Effector memory CD4-positive, alpha-beta T cell (primary cell): Measurements from ENCODE around the gene CARNS1.

Experiments
- DNase-seq, 3 donors: peaks; one replicate each; pipeline ENCODE4 v3.0.0-alpha.2; 2020
- H3K27ac ChIP-seq: 2 replicates; pipeline ENCODE4 v1.7.0; 2013; ENCODE audit warnings: mild to moderate bottlenecking, low read length, moderate library complexity; ENCODE audit not compliant: insufficient read depth, poor library complexity, severe bottlenecking
- H3K27me3 ChIP-seq: replicated peaks from 2 replicates; pipeline ENCODE4 v1.7.0; 2013; ENCODE audit warnings: mild to moderate bottlenecking, low read length; ENCODE audit not compliant: insufficient read depth, control insufficient read depth, poor library complexity, severe bottlenecking
- H3K36me3 ChIP-seq: 2 replicates; pipeline ENCODE4 v1.7.0; 2013; ENCODE audit warnings: mild to moderate bottlenecking, low read length, moderate library complexity; ENCODE audit not compliant: control insufficient read depth, insufficient read depth
- H3K4me1 ChIP-seq: 2 replicates; pipeline ENCODE4 v1.7.0; 2013; ENCODE audit warnings: low read length, mild to moderate bottlenecking; ENCODE audit not compliant: control insufficient read depth, insufficient read depth, poor library complexity, severe bottlenecking
- H3K4me3 ChIP-seq: 2 replicates; pipeline ENCODE4 v1.7.0; 2013; ENCODE audit warnings: low read length, low read depth, mild to moderate bottlenecking; ENCODE audit not compliant: insufficient read depth, poor library complexity, severe bottlenecking
- H3K9me3 ChIP-seq: 2 replicates; pipeline ENCODE4 v1.7.0; 2013; ENCODE audit warnings: mild to moderate bottlenecking, low read length, moderate library complexity; ENCODE audit not compliant: control insufficient read depth

Gene CARNS1

DNA sequence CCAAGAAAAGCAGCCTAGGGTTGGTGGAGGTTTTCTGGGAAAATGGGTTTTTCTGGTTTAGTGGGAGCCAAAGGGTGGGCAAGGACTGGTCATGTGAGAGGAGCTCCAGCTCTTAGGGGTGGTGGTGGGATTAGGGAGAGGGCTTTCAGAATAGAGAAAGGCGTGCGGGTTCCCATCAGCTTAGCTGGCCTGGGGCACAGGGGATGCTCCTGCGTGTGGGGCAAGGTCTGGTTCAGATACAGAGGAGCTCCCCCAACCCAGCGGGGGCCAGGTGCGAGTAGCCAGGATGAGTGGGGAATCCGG is 52.9 kb downstream of the CARNS1 start:
- peaks cover 42% of the 10 kb centered on the region for H3K4me1 ChIP-seq
- H3K9me3 ChIP-seq = no peaks in the 10 kb centered on the region
- H3K27ac ChIP-seq = peak overlapping the region; percentile 84
- H3K36me3 ChIP-seq = no peaks in the 10 kb centered on the region
- no peak for DNase-seq
- peak overlapping the region; percentile 75 for H3K4me3 ChIP-seq
- H3K27me3 ChIP-seq = no peaks in the 10 kb centered on the region

DNA sequence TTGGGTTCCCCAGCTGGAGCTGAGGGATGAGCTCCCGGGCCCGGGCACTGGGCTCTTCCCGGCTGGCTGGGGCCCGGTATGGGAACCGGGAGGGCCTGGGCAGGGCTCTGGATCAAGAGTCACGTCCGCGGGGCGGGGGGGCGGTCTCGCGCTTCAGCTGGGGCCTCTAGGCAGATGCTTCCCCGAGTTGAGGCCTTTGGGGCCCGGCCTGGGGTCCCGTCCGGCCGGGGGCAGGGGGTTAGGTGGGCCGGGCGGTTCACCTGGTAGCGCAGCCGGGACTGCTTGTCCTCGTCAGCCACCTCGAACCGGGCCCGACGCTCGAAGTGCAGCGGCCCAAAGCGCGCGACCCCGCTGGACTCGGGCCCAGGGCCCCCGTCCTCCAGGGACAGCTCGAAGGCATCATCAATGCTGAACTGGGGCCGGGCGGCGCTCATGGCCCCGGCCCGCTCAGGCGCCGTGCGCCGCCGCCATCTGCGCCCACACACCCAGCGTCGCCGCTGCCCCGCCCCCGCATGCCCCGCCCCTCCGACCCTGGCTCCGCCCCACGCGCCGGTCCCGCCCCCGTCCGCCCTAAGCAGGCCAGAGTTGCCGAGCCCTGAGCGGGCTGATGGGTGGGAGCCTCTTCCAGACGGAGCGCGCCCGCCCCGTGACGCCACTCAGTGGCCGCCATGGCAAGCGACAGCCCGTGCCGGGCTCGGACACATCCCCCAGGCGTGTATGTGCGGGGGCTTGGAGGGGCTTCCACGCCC is 53.5 kb downstream of the CARNS1 start, which contains the start of gene TMEM134:
Gene TMEM134 (minus strand): TSS at position 493 of the 749 bp plus-strand sequence. CDS start 59 bp downstream, at position 434.
- Histone ChIP-seq H3K27ac (peak within 1 kb of the TSS; percentile 84), H3K4me1 (peaks cover 39% of the 10 kb centered on the region), H3K4me3 (peak within 1 kb of the TSS; percentile 75), H3K9me3 (no peaks in the 10 kb centered on the region), H3K27me3 (no peaks in the 10 kb centered on the region), H3K36me3 (no peaks in the 10 kb centered on the region)
- DNase-seq = peak; percentile 85 to 89 (median 86)

DNA sequence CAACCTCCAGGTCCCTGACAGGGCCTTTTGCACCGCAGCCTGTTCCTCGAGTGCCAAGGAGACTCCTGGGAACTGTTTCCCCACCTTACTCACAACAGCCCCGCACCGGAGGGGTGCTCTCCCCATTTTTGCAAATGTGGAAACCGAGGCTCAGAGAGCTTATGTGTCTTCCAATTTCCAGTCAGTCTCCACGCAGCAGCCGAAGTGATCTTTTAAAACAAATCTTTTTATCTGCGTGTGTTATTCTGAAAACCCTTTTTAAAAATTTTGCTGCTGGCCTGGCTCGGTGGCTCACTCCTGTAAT is 54.0 kb downstream of the CARNS1 start:
- Histone ChIP-seq H3K4me1 (peaks cover 34% of the 10 kb centered on the region), H3K36me3 (no peaks in the 10 kb centered on the region), H3K27me3 (no peaks in the 10 kb centered on the region), H3K4me3 (peak overlapping the region; percentile 75), H3K9me3 (no peaks in the 10 kb centered on the region), H3K27ac (peak overlapping the region; percentile 79)
- no peak for DNase-seq

DNA sequence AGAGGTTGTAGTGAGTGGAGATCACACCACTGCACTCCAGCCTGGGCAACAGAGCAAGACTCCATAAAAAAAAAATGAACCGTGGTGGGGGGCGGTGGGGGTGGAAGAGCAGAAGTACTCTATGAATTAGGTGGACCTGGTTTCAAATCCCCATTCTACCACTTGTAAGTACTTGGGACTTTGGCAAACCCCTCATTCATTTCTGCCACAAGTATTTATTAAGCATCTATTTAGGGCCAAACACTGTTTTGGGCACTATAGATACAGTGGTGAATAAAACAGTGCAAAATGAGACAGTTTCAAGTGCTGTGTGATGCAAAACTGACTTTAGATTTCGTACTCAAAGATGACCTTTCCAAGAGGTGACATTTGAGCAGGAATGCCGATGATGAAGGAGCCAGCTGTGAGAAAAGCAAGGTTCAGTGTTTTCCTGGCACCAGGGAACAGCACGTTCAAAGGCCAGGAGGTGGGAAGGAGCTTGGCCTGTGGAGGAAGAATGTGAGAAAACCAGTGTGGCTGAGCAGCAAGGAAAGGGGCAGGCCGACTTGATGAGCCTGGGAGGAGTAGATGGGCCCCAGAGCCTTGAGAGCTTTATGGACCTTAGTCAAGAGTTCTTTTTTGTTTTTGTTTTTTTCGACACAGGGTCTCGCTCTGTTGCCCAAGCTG is 55.0 kb downstream of the CARNS1 start:
- Histone ChIP-seq H3K27me3 (no peaks in the 10 kb centered on the region), H3K9me3 (no peaks in the 10 kb centered on the region), H3K4me1 (peaks cover 27% of the 10 kb centered on the region), H3K4me3 (no peak overlapping the region), H3K36me3 (no peaks in the 10 kb centered on the region), H3K27ac (no peak overlapping the region)
- DNase-seq = no peak

DNA sequence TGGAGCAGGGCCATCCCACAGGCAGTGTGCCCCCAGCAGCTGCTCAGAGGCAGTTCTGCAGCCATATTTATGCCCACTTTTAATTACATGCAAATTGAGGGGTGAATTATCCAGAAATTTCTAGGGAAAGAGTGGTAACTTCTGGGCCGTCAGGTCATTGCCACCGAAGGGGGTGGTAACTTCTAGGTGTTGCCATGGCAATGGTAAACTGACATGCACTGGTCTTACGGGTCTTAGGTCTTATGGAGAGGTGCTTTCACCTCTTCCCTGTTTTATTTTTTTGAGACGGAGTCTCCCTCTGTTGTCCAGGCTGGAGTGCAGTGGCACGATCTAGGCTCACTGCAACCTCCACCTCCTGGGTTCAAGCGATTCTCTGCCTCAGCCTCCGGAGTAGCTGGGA is 57.4 kb downstream of the CARNS1 start:
- DNase-seq = no peak
- no peak overlapping the region for H3K27ac ChIP-seq
- no peaks in the 10 kb centered on the region for H3K36me3 ChIP-seq
- H3K9me3 ChIP-seq = no peaks in the 10 kb centered on the region
- H3K27me3 ChIP-seq = no peaks in the 10 kb centered on the region
- H3K4me3 ChIP-seq = no peak overlapping the region
- peaks cover 14% of the 10 kb centered on the region for H3K4me1 ChIP-seq
